NCI-H1436 treated with DMSO at 0.1 percent for 48 hours (cell line): ENCODE data around the gene TCEAL1.
"Not testable (repeated sequence)": the region's sequence is repeated elsewhere in the genome, so short reads cannot be mapped to it uniquely, and the experiment has no call there.

Experiments used
- DNase-seq: peaks from one replicate; lab custom pipeline; 2025; lab: John Stamatoyannopoulos, UW

The TCEAL1 gene

DNA sequence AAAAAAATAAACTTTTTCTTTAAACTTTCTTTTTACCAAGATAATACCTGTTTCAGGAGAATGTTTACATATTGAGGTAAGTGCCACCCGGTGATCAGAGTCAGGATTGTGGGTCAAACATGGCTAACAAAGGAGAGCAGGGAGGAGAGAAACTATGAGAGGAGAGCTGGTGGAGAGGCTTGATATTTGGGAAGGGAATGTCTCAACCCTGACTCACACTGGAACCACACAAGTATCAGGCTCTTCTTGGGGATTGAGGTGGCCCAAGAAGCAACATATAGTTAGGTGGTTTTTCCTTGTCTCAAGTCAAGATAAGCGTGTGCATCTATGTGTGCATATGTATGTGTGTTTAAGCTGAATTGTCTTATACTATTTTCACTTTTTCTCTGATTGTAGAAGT, 6.7 kb downstream of the TCEAL1 start:
- DNase-seq = no peak

DNA sequence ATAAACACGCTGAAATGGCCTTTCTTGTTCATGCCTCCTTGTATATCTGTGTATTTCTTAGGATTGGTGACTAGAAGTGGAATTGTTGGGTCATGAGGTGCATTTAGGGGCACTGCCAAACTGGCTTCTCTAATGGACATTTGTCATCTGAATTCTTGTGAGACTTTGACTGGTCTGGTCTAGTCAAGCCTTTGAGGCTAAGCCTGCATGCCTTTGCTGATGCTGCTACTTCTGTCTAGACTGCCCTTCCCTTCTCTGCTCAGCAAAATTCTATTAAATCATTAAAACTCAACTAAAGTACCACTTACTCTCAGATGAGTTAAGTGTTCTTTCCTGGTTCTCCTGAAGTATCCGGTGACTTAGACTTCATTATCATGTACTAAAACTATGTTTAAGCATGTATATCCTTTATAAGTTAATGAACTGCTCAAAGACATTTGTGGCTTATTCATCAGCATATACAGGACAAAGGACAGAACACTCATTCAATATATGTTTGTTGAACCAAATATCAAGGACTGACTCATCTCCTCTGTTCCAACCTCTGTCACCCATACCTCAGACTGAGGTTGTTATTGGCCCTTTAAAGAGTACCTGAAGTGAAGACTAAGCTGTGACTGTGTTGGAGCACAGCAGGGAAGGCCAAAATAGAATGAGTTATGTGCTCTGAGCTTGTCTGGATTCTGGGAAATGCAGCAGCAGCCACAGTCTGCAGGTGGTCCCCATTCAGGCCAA, 9.0 kb downstream of the TCEAL1 start:
- DNase-seq = no peak

DNA sequence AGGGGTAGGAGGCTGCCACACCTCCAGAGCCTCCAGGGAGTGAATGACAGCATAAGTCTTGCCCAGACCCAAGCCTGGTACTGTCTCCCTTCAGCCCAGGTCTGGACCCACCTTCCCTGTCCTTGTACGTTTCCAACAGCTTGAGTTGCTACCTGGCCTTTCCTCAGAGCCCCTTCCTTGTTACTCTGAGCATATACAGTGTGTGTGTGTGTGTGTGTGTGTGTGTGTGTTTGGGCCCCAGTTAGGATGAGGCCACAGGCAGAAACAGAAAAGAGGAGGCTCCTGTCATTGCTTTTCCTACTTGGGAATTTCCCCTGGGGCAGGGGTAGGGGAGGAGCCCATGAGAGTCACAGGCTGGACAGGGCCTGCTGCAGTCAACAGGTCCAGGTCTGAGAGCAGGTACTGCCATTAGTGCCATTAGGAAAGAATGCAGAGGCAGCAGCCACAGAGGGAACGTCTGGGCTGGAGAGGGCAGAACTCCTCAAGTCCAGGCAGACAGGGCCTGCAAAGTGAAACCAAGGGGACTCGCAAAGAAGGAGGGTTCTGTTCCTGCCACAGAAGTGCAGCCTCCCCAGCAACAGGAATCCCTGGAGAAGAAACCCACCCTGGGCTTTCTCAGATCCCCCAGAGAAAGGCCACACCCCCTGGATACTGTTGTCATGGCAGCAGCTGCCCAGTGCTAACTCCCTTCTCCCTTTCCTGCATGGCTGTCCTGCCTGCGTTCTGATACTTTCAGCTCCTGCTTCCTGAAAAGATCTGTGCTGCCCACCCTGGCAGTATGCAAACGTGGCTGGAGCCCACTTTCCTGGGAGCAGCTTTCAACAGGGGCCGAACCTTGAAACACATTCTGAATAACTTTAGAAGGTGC, 9.9 kb downstream of the TCEAL1 start:
- not testable (repeated sequence) for DNase-seq

DNA sequence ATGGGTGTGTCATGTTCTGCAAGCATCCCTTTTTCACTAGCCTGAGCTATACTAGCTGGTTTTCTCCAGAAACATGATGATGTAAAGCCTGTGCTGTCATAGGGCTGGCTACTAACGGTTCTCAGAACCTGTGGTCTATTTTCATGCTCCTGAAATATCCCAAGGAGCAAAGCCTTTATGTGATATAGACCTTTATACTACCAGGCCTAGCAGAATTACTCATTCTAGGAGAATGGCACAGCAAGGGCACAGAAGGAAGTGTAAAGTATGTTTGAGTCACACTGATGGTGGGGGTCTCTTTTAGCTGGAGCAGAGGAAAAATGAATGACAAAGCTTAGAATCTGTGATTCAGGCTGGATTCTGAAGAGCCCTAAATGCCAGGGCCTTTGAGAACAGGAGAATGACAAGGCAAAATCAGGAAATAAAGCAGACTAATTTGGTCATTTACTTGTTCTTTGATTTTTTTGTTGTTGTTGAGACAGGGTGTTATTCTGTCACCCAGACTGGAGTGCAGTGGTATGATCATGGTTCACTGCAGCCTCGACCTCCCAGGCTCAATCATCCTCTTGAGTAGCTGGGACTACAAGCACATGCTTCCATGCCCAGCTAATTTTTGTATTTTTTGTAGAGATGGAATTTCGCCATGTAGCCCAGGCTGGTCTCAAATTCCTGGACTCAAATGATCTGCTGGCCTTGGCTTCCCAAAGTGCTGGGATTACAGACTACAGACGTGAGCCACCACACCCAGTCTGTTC, 11.8 kb downstream of the TCEAL1 start:
- DNase-seq = no peak

DNA sequence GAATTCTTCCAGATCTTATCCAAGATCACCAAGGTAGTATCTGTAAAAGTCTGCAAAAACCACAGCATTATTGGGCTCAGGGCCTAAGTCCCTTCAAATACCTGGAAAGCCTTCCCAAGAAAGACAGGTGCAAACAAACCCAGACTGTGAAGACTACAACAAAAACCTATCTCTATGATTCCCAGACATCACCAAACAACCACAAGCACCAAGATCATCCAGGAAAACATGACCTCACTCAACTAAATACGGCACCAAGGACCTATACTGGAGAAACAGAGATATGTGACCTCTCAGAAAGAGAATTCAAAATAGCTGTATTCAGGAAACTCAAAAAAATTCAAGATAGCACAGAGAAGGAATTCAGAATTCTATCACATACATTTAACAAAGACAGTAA, 15.3 kb downstream of the TCEAL1 start:
- DNase-seq = no peak

DNA sequence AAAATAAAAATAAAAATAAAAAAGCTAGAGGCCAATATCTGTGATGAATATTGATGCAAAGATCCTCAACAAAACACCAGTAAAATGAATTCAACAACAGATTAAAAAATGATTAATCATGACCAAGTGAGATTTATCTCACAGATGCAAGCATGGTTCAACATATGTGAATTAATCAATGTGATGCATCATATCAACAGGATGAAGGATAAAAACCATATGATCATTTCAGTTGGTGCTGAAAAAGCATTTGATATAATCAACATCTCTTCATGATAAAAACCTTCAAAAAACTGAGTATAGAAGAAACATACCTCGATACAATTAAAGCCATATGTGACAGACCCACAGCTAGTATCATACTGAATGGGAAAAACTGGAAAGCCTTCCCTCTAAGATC, 18.9 kb downstream of the TCEAL1 start:
- DNase-seq = no peak

DNA sequence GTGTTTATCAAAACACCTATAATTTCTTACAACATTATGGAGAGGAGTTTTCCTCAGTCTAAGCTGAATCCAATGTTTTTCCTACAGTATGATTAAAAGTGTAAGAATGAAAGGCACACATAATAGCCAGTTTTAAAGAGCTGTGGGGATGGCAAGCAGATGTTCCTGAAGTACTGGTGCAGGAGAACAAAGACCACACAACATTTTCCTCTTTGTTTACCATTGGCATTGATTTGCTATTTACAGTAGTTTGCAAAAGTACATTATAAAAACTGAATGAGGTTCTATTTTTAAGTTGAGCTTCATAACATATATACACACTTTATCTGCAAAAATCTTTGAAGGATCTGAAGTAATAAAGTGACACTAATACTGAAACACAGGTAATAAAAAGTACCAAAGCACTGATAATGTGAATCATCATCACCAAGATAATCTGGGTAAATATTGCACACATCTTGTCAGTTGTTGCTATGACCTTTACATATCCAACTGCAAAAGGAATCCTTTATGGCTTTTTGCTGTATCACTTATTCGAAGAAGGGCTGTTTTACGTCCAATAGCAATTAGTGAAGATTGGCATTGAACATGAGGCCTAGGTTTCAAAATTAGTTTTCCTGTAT, 22.5 kb downstream of the TCEAL1 start:
- no peak for DNase-seq

DNA sequence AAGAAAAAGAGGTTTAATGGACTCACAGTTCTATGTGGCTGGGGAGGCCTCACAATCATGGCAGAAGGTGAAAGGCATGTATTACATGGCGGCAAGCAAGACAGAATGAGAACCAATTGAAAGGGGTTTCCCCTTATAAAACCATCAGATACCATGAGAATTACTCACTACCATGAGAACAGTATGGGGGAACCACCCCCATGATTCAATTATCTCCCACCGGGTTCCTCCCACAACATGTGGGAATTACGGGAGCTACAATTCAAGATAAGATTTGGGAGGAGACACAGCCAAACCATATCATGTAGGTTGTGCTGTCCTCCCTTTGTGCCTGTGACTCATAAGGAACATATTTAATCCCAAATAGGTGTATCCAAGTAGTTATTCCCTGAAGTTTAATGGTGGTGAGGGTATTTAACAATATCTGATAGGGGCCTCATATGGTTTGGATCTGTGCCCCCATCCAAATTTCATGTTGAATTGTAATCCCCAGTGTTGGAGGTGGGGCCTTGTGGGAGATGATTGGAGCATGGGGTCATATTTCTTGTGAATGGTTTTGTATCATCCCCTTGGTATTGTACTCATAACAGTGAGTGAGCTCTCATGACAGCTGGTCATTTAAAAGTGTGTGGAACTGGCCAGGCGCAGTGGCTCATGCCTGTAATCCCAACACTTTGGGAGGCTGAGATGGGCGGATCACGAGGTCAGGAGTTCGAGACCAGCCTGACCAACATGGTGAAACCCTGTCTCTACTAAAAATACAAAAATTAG, 26.6 kb downstream of the TCEAL1 start:
- DNase-seq = not testable (repeated sequence)

DNA sequence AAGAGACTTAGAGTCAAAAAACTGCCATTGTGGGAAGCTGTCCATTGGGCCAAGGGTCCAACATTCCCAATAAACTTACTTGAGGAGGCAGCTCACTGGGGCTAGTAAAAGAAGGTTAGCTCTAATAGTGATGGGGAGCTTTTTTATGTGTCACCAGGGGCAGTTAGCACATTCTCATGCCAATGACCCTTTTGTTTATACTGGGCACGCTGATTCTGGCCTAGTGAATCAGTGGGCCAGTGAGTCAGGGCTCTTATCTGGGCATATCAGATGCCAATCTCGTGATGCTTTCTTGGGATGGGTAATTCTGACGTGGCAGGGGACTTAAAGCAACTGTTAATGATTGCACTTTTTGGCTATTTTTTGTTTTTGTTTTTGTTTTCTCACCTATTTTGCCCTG, 27.8 kb downstream of the TCEAL1 start:
- no peak for DNase-seq

DNA sequence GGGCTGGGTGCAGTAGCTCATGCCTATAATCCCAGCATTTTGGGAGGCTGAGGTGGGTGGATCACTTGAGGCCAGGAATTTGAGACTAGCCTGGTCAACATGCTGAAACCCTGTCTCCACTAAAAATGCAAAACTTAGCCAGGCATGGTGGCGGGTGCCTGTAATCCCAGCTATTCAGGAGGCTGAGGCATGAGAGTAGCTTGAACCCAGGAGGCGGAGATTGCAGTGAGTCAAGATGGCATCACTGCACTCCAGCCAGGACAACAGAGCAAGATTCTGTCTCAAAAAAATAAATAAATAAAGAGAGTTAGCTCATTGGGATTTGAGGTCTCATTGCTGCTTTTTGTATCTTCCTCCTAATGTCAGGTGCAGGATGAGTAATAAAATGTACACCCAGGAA, 28.3 kb downstream of the TCEAL1 start:
- DNase-seq = not testable (repeated sequence)

DNA sequence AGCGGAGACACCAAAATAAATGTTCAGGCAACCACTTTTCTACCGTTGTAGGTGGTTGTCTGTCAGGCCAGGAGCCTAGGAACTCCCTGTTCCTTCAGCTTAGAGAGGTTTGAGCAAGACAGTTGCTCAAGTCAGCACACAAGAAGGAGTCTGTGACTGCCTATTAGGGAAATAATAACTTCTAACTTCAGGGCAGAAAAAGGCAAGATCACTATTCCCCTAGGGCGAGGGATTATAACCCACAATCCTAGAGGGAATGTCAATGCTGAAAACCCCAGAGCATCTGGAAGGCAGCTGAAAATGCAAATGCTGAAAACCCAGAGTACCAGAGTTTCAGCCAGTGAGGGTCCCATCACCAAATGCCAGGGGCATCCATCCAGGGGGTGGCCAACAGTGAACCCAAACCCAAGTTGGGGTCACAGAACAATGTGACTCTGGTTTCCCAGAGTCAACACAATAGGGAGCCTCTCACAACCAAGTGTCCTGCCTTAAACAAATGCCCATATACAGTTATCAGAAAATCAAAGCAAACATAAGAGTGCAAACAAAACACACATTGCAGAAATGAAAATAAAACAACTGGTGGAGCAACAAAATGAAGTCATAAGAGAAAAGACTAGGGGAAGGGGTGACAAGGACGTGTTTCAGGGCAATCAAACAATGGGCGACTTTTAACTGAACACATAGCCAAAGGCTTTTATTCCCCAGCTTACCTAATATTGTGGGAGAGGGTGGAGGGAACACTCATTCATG, 30.1 kb downstream of the TCEAL1 start:
- DNase-seq = no peak

DNA sequence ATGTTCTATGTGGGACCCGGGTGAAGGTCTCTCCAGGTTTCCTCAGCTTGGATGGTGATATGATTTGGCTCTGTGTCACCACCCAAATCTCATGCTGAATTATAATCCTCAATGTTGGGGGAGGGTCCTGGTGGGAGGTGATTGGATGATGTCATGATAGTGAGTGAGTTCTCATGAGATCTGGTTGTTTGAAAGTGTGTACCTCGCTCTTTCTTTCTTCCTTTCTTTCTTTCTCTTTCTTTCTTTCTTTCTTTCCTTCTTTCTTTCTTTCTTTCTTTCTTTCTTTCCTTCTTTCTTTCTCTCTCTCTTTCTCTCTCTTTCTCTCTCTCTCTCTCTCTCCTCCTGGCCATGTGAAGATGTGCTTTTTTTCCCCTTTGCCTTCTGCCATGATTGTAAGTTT, 30.7 kb downstream of the TCEAL1 start:
- DNase-seq = not testable (repeated sequence)

DNA sequence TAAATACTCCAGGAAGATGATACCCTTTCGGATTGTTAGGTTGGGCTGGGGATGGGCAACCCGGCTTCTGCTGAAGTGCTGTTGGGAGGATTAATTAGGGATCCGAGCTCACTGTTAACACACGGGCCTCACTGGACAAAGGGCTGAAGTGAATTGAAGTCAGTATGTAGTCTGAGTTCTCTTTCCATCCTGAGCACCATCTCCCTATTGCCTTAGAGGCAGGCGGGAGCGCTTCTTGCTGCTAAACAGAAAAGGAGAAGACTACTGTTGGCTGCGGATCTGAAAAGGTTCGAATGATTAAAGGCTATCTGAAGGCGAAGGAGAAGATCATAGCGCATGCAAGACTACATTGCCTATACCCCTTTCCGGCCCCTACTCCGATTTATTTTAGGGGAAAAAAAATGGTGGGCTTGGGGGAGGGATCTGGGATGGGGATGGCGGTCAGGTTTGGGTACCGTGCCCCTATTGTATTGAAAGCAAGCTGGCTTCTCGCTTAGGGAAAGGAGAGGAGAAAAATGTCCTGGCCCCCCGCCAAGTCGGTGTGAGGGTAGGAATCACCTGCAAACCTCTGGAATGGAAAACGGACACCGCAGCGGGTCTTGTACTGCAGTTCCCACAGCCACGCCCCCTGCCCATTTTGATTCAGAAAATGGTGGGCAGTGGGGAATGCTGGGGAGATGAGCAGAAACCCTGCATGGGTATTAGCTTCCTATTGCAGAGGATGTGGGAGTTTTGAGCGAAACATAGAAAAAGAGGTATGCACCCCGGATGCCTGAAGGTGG, 35.4 kb downstream of the TCEAL1 start:
- no peak for DNase-seq

DNA sequence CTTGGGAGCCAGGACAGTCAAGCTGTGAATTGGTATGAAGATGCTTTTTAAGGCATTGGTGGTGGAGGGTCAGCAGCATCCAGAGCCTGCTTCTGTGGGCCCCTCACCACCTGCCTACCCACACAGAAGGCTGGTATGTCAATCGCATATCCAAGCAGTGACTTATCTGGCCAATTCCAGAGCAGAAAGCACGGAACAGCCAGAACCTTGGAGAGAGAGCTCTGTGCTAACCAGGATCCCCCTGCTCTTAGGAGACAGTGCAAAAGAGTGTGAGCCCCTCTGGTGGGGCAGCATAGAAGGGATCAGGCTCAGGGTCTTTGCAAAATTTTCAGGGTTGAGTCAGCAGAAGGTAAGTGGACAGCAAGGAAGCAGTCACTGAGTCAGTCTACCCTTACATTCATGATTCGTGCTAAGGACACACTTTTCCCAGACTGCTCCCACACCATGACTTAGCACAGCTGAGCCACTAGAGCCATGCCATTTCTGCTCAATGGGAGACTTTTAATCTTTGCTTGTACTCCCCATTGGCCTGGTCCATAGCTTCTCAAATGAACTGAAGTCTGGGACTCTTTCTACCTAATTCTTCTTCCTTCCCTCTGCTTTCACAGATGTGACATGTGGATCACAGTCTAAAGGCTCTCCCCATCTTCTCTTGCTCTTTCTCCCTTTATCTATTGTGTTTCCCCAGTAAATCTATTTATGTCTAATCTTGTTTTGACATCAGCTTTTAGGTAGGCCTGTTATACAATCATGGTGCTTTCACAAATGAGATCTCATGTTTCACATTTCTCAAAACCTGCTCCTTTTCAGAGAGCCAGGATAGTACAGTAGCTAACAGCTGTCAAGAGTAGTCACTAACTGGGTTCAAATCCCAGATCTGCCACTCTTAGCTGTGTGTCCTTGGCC, 37.7 kb downstream of the TCEAL1 start:
- no peak for DNase-seq

DNA sequence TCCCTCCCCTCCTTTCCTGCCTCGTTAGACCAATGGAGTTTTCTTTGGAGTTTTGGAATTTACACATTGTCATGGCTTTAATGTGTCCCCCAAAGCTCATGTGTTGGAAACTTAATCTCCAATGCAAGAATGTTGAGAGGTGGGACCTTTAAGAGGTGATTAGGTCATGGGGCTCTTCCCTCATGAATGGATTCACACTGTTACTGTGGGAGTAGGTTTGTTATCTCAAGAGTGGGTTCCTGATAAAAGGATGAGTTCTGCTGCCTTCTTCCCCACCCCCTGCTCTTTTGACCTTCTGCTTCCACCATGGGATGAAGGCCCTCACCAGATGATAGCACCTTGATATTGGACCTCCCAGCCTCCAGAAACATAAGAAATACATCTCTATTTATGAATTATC, 41.0 kb downstream of the TCEAL1 start:
- no peak for DNase-seq

DNA sequence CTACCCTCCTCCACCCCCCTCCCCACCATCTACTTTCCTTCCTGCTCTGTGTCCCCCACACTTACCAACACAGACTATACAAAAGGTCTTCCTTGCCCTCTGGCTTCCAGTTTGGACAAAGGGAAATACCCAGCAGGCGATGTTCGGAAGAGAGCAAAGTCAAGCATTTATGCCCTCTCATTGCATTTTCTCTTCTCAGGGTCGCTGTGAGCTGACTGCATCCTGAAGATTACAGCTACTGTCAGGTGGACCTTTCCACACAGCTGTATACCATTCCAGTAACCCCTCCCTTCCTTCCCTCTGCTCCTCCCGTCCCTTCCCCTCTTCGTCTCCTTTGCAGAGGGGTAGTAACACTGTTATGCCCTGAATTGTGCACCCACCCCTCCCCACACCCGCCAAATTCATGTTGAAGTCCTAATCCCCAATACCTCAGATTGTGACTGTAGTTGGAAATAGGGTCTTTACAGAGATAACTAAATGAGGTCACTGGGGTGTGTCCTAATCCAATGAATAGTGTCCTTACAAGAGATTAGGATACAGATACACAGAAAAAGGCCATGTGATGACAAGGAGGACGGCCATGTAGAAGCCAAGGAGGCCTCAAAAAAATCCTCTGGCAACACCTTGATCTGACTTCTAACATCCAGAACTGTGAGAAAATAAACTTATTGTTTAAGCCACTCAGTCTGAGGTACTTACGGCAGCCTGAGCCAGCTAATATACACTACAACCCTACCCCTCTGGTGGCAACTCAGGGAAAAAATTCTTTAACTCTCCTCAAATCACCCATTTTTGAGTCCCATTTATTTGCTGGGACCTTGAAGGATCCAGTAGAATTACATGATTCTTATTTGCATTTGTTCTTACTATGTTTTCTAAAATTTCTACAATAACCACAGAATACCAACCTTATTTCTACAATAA, 46.0 kb downstream of the TCEAL1 start:
- DNase-seq = no peak

DNA sequence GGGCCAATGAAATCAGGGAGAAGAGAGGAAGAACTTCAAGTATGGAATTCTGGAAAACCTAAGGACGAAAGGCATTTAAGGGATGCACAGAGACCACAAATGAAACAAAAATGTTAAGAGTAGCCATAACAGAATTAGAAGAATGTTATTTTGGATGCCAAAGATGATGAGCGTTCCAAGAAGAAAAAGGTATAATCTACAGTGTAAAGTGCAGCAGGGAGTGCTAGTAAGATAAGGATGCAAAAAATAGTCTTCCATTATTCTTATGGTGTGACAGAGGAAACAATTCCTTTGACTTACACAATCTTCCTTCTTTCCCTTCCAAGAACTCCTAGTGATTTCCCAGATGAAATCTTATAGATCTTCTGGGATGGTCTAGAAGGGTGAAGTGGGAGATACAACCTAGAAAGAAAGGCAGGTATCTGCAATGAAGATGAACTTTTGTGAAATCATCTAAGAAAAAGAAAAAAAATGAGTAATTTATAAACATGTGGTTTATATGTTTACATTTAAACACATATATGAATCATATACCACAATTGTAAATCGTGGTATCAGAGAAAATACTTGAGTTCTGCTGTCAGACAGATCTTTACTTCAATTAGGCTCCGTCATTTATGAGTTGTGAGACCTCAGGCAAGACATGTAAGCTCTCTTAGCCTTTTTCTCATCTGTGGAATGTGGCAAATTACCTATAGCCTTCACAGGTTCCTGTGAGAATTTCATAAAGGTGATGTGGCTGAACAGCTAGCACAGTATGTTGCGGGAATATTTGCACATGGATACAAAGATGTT, 49.6 kb downstream of the TCEAL1 start:
- no peak for DNase-seq
